GM04503 (cell line): ENCODE measurements around the gene OSBPL5.
A peak's percentile ranks its signal among the peaks of the same experiment; 100 is the strongest.

Experiments used
- DNase-seq: peaks from one replicate; pipeline ENCODE4 v3.0.0-alpha.2; 2012; ENCODE audit warnings: low read depth

Gene OSBPL5

DNA sequence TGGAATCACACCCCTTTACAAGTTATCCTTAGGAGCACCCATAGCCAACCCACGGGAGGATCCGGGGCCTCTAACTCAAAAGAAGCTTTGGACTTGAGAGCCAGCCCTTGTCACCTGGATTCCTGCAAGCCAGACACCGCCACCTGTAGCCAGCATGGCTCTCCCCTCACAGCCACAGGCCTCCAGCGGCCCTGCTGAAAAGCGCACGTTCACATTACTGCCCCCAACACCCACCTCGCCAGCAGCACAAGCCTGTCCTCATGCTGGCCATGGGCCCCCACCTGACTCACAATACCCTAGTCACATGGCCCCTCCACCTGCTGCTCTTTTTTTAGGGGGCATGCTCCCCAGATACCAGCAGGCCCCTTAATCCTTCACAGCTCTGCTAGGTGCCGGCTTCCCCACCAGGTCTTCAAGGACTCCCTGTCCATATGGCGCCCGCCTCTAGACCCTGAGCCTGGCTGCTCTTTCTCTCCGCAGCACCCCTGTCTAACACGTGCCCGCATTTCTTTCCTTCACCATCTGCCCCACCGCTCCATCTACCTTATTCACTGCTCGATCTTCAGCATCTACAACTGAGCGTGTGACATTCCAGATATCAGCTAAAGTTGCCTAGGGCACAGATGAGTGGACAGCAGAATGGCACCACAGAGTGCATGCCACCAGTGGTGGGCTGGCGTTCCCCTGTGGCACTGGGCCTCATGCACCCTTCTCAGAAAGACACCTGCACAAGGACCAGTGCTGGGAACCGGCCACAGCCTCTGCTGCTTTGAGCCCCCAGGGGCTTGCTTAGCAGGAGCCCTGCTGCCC lies 114.5 kb downstream of the OSBPL5 start:
- DNase-seq = no peak

DNA sequence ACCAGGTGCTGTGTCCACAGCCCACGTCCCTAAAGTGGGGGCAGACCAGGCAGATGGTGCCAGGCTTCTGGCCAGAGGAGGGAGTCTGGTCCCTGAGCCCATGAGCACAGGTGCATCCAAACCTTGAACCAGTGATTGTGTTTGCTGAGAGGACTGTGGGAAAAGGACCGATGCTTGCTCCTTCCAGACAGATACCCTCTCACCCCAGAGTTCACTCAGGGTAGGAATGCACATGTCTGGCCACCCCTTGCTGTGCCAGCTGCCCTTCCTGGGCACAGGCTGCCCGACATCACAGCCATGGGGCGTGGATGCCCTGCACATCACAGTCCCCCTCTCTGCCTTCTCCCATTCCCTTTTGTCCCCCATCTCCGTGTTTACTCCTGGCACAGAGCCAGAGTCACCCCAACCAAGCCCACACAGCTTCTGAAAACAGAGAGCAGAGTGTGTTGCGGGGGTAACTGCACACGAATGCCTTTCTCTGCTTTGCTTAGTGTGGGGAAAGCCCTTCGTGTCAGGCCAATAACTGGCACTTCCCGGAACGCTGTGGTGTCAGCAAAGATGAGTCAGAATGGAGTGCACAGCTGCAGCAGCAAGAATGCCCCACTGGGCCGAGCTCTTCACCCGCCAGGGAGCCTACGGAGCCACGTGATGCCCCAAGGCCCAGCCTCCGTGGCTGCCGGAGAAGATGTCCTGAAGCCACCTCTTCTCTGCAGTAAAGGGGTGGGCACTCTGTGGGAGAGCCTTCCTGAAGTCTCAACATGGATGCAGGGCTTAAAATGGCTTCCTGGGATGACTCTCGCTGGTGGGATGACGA lies 115.5 kb downstream of the OSBPL5 start:
- DNase-seq = peak; percentile 91

DNA sequence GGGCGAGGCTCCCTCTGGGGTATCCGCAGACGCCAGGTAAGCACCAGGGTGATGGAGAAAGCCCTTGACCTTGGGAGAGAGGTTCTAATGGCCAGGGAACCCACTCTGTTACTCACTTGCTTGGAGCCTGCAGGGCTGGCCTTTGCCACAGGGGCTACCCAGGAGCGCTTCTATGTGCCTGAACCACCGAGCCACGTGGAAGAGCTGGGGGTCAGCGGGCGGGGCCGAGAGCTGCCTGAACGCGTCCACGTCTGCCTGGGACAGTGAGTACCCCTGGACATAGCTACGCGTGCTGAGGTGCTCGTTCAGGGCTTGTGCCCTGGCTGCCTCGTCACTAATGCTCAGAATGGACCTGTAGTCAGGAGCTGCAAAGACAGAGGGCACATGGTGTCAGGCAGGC lies 117.5 kb downstream of the OSBPL5 start:
- DNase-seq = no peak

DNA sequence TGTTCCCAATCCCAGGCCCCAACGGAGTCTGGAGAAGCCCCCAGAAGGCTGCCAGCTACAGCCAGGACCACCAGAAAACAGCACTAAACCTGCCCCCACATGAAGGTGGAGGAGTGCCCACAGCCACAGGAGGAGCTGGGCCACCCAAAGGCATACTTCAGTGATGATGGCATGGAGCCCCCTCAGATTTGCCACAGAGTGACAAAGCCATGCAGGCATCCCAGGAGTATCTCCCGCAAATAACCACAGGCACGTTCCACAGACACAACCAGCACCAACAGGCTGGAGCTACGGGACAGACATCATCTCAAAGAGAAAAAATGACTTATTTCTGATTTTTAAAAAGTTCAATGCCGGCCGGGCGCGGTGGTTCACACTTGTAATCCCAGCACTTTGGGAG lies 118.5 kb downstream of the OSBPL5 start:
- DNase-seq = no peak

DNA sequence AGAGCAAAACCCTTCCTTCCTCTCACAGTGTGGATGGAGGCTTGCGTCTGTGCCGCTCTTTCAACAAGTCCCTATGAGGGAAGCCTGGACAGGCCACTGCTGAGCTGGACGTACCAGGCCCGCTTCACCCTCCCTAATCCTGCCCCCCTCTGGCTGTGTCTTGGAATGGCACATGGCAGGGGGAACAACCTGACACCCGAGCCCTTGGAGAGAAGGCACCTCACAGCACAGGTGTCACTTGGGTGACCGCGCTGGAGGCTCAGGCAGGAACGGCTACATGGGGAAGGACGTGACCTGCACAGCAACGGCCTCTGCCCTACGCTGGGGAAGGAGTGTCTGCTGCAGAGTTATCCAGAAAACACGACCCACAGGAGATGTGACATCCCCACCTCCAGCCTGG lies 118.9 kb downstream of the OSBPL5 start:
- no peak for DNase-seq

DNA sequence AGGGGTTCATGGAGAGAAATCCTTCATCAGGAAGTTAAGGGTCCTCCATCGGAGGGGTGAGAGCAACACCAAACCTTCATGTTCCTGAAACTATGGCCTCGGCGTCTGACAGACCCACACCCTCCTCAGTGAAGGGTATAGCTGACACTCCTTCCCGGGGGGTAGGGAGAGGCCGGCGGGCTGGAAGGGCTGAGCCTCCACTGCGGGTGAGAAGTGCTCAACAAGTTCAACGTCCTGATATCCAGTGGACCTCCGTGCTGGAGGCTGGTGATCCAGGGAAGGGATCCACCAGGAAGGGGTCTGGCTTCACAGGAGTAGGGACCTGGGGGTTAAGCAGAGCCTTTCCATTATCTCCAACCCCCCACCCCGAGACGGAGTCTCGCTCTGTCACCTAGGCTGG lies 120.2 kb downstream of the OSBPL5 start:
- DNase-seq = no peak

DNA sequence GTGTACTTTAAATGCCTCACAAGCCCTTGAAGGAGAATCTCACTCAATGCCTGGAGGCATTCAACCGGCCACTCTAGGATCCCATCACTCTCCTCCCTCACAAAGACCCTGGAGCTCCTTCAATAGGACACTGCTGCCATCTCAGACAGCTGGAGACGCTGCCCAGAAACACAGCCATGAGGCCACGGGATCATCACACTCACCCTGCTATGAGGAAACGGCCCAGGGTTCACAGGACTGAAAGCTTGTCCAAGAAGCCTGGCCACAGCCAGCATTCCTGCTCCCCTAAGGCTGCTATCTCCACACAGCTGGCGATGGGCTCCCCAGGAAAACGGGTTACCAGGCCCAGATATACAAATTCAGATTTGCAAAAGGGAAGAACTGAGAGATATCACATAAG lies 121.1 kb downstream of the OSBPL5 start:
- no peak for DNase-seq

DNA sequence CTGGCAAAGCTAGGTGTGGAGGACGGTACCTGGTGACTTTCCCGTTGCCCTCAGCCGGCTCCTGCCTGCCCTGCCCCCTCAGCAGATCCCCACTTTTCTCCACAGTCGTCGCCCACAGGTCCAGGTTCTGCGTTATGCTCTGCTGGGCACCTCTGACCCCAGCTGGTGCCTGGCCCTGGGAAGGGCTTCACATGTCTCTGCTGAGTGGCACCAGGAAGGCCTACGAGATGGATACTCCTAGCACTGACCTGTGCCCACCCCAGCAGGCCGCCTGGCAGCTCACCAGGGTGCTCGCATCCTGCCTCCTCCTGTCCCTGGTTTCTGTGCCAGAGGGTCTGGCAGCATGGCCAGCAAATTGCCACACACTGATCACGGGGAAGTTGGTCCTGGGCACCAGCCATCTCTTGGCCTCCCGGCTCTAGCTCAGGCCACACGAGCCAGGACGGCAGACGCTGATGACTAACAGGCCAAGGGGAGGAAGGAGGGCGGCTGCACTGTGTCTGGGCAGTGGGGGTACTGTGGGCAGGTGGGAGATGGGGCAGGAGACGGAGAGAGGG lies 121.7 kb downstream of the OSBPL5 start:
- peak; percentile 45 for DNase-seq

DNA sequence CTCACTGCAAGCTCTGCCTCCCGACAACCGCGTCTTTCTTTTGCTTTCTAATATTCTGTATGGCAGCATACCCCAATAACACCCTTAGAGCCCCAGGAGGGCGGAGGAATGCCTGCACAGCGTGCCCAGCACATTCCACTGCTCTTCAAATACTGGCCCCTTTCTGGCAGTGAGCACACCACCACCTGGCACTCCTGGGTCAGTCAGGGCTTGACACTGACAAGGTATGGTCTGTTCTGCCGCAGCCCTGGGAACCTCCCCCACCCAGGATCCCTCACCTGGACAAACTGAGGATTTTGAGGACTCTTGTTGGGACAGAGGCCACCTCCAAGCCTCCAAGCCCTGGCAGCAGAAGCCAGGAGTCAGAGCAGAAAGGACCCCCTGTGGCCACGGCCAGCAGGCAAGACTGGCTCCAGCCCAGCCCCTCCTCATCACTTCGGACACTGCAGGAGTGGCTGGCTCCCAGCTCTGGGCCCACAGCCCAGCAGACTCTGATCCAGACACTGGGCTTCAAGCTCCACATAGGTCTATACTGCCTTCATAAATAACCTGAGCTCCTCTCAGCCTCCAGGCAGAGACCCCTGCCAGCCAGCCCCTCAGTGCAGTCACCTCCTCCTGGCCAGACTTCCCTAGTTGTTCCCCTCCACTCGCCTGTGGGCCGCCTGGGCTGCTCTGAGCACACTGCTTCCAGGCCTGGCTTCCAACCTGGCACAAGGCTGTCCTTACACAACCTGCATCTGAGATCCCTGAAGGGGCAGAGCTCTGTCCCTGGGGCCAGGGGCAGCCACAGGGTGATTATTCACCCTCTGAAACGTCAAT lies 122.4 kb downstream of the OSBPL5 start:
- no peak for DNase-seq

DNA sequence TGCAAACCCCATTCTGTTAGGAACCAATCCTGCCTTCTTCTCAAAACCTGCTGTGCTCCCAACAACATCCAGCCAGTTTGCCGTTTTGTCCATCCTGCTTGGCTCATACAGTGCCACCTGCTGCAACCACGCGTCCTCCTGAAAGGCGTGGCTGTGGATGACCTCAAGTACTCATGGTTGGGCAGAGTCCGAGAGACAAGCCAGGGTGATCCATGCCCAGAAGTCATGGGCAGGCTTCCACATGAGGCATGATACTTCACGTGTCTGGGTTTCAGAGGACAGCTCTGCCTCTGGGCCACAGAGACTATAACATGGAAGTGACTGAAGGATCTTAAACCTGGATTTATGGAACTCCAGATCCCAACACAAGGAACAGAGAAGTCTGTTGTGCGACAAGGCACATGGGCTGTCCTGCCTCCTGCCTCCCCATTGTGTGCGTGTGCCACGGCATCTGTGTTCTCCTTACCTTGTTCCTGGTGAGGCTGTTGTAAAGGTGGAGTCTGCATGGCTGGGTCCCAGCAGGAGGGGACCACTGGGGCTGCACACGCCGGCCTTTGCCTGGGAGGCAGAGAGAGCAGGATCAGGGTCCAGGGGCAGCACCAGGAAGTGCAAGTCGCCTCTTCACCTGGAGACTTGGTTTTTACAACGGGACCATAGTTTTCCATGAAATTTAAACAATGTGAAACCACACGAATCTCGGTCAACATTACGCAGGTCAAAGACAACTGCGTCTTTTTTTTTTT lies 123.2 kb downstream of the OSBPL5 start:
- no peak for DNase-seq

DNA sequence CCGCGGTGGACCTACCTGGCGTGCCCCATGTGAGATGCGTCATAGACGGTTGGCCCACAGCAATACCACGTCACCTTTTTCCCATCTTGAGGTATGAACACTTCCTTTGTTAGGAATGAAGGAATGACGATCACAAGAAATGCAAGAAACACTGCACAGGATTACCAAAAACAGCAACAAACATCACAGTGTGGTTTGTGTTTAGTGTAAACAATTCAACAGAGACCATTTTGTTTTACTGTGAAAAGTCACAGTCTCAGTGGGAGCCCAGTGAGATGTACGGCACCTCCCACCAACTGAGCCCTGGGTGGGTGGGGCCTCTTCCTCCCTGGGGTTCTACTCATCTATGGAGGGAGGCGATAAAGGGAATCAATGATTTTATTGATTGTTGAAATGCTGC lies 124.2 kb downstream of the OSBPL5 start:
- no peak for DNase-seq

DNA sequence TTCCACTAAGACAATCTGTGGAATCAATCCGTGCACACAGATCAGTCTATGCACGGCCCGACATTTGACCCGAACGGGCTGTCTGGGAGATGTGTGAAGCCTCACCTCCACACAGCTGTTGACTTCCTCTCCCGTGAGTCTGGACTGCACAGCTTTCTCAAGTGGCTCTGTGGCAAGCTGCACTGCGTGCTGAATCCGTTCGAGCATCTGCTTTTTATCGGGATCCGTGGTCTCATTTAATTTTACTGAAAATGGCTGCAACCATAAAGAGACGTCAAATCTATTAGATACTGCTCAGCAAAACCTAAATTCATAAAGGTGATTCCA lies 127.2 kb downstream of the OSBPL5 start:
- DNase-seq = no peak
